HepG2 (cell line): Measurements from ENCODE around the gene TRIM62. TPM values are rescaled to one million over a fixed set of nuclear protein-coding genes. Genes with fewer than 3 reads are reported as not detected.
A peak's percentile ranks its signal among the peaks of the same experiment; 100 is the strongest.

Experiments
- ATF5 ChIP-seq: sonication (generic); formaldehyde crosslinking; IDR thresholded peaks from 2 replicates; pipeline ENCODE4 v1.4.0; 2020; ENCODE audit warnings: mild to moderate bottlenecking, low read depth, missing genetic modification reagents
- ATF7-NPFF ChIP-seq: sonication (generic); formaldehyde crosslinking; IDR thresholded peaks from 2 replicates; pipeline ENCODE4 v1.8.1; 2023; ENCODE audit warnings: mild to moderate bottlenecking, low read depth, missing genetic modification reagents, moderate library complexity
- CBX2 ChIP-seq, 2 experiments: fragments of 200-600 bp in 1 of 2; sonication (generic); formaldehyde crosslinking in 1 of 2; IDR thresholded peaks; 2 replicates each; pipeline versions ENCODE4 v1.7.0 to v1.8.1; 2018 to 2022; ENCODE audit warnings: low read depth in 2 of 2, low read length in 1 of 2, mild to moderate bottlenecking in 1 of 2, missing genetic modification reagents in 1 of 2
- CHCHD3 ChIP-seq: sonication (generic); formaldehyde crosslinking; IDR thresholded peaks from 2 replicates; pipeline ENCODE4 v1.8.0; 2022; ENCODE audit warnings: mild to moderate bottlenecking, missing genetic modification reagents, moderate library complexity
- GZF1 ChIP-seq: sonication (generic); formaldehyde crosslinking; IDR thresholded peaks from 2 replicates; pipeline ENCODE4 v1.5.1; 2020; ENCODE audit warnings: mild to moderate bottlenecking, missing genetic modification reagents
- KDM4B ChIP-seq: sonication (generic); formaldehyde crosslinking; IDR thresholded peaks from 2 replicates; pipeline ENCODE4 v1.4.0; 2020; ENCODE audit warnings: missing genetic modification reagents
- NCOA2 ChIP-seq: sonication (generic); formaldehyde crosslinking; IDR thresholded peaks from 2 replicates; pipeline ENCODE4 v1.8.0; 2022; ENCODE audit warnings: inconsistent platforms
- NFATC3 ChIP-seq: sonication (generic); formaldehyde crosslinking; IDR thresholded peaks from 2 replicates; pipeline ENCODE4 v1.5.1; 2020; ENCODE audit warnings: mild to moderate bottlenecking, missing genetic modification reagents
- PBX3 ChIP-seq: sonication (generic); formaldehyde crosslinking; IDR thresholded peaks from 2 replicates; pipeline ENCODE4 v1.8.1; 2023; ENCODE audit warnings: missing genetic modification reagents, inconsistent platforms, borderline replicate concordance
- REPIN1 ChIP-seq: sonication (generic); formaldehyde crosslinking; IDR thresholded peaks from 2 replicates; pipeline ENCODE4 v1.8.0; 2022; ENCODE audit warnings: missing genetic modification reagents, low read depth, mild to moderate bottlenecking, borderline replicate concordance
- SYNCRIP ChIP-seq: fragments of 200-400 bp; formaldehyde crosslinking; IDR thresholded peaks from 2 replicates; pipeline ENCODE4 v1.6.1; 2018; ENCODE audit warnings: mild to moderate bottlenecking, low read depth, low read length; ENCODE audit not compliant: insufficient read depth
- TAF1 ChIP-seq: sonication (generic); formaldehyde crosslinking; IDR thresholded peaks from 2 replicates; pipeline ENCODE4 v1.4.0; 2020; ENCODE audit warnings: missing genetic modification reagents
- ZHX2 ChIP-seq, 2 experiments: sonication (generic) in 1 of 2; formaldehyde crosslinking in 1 of 2; IDR thresholded peaks; 2 replicates each; pipeline versions ENCODE4 v1.6.1 to v1.9.0; 2014 to 2022; ENCODE audit warnings: antibody characterized with exemption in 1 of 2, borderline replicate concordance in 1 of 2, inconsistent platforms in 1 of 2, low read depth in 1 of 2, missing genetic modification reagents in 1 of 2
- ZMAT5 ChIP-seq: sonication (generic); formaldehyde crosslinking; IDR thresholded peaks from 2 replicates; pipeline ENCODE4 v1.5.0; 2020; ENCODE audit warnings: mild to moderate bottlenecking, low read depth, missing genetic modification reagents, borderline replicate concordance
- ZNF143 ChIP-seq: sonication (generic); formaldehyde crosslinking; IDR thresholded peaks from 2 replicates; pipeline ENCODE4 v1.4.0; 2020; ENCODE audit warnings: missing genetic modification reagents
- polyA plus RNA-seq, 8 experiments: library from polyadenylated mRNA; depleted of rRNA in 3 of 8; stranded (reverse) in 7 of 8; unstranded in 1 of 8; fragments of >200 nt; fragmentation: Illumina TruSeq in 4 of 8; extraction: Trizol in 4 of 8; gene quantifications; 2 replicates each; pipeline versions ENCODE4 v1.2.1 to v1.2.3, GENCODE V29; 2011 to 2016; ENCODE audit warnings: low read depth in 4 of 8, missing spikeins in 1 of 8, mixed read lengths in 1 of 8; ENCODE audit not compliant: insufficient read depth in 1 of 8
- total RNA-seq, 5 experiments: library from RNA; depleted of rRNA; stranded (reverse); fragments of >200 nt; fragmentation: Illumina TruSeq; extraction: Trizol; gene quantifications; 2 replicates each; pipeline ENCODE4 v1.2.3, GENCODE V29; 2016; ENCODE audit warnings: low read depth in 1 of 5
- TF ChIP-seq, protein P1 (sequence below): sonication (generic); formaldehyde crosslinking; IDR thresholded peaks from 2 replicates; pipeline ENCODE4 v1.4.0; 2020; ENCODE audit warnings: missing genetic modification reagents

TRIM62 gene
- total and polyA plus RNA-seq, 2 of the 13 experiments (the other 11 are each of a cell fraction or from before 2014, with no cell fraction given) = 0.53 to 0.57 TPM

- TF ChIP-seq CHCHD3 = no peak
- no peak for TF ChIP-seq ZMAT5
- no peak for TF ChIP-seq SYNCRIP
- TF ChIP-seq CBX2 (IDR thresholded peaks at IDR 0.05; ENCODE audit: low read depth, low read length) = no peak
- no peak for TF ChIP-seq CBX2 (CRISPR knock-in tag; IDR thresholded peaks at IDR 0.05; ENCODE audit: low read depth)
- TF ChIP-seq ATF5 = no peak
- TF ChIP-seq ZNF143 = peak; percentile 39; the same call in 1 of the 2 replicates
- TF ChIP-seq GZF1 = 0 out of 2 replicates have a peak, but pooled peaks have one; percentile 56
- no peak for TF ChIP-seq PBX3 (CRISPR knock-in tag)
- TF ChIP-seq KDM4B = no peak
- TF ChIP-seq, protein P1, sequence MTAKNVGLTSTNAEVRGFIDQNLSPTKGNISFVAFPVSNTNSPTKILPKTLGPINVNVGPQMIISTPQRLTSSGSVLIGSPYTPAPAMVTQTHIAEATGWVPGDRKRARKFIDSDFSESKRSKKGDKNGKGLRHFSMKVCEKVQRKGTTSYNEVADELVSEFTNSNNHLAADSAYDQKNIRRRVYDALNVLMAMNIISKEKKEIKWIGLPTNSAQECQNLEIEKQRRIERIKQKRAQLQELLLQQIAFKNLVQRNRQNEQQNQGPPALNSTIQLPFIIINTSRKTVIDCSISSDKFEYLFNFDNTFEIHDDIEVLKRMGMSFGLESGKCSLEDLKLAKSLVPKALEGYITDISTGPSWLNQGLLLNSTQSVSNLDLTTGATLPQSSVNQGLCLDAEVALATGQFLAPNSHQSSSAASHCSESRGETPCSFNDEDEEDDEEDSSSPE = peak; percentile 35; the same call in 1 of the 2 replicates
- no peak for TF ChIP-seq ZHX2 (IDR thresholded peaks at IDR 0.05; ENCODE audit: low read depth)
- TF ChIP-seq ZHX2 (CRISPR knock-in tag; IDR thresholded peaks at IDR 0.05; ENCODE audit: borderline replicate concordance) = peak; percentile 59; the same call in 1 of the 2 replicates
- peak; percentile 57; the same call in 1 of the 2 replicates for TF ChIP-seq ATF7-NPFF
- TF ChIP-seq TAF1 (CRISPR knock-in tag) = 0 out of 2 replicates have a peak, but pooled peaks have one; percentile 3
- TF ChIP-seq NFATC3 (CRISPR knock-in tag) = no peak
- TF ChIP-seq NCOA2 = no peak
- no peak for TF ChIP-seq REPIN1 (CRISPR knock-in tag)
These were observed 642 bp downstream of the TRIM62 start (continued) for GRCh38 chr1:33180911-33181890.
